Right lobe of liver (tissue), 4 donors: ENCODE results near the gene POU1F1.

Source experiments
- POLR2A ChIP-seq: fragments of 450-650 bp; IDR thresholded peaks from one replicate; pipeline ENCODE4 v1.6.1; 2017; ENCODE audit warnings: antibody characterized with exemption, mild to moderate bottlenecking
- TF ChIP-seq, protein P1 (sequence below), 4 donors: fragments of 200-600 bp in 3 of 4; fragments of 450-650 bp in 1 of 4; IDR thresholded peaks; one replicate each; pipeline versions ENCODE4 v1.5.1 to v1.8.0; 2016 to 2022; ENCODE audit warnings: antibody characterized with exemption in 4 of 4, mild to moderate bottlenecking in 2 of 4
- donor health status: DM: no; HTN: no; CAD: no.
- donor health status: DM: no; HTN: no; CAD: no.
- donor health status: DM: no; HTN: yes; CAD: no.

DNA sequence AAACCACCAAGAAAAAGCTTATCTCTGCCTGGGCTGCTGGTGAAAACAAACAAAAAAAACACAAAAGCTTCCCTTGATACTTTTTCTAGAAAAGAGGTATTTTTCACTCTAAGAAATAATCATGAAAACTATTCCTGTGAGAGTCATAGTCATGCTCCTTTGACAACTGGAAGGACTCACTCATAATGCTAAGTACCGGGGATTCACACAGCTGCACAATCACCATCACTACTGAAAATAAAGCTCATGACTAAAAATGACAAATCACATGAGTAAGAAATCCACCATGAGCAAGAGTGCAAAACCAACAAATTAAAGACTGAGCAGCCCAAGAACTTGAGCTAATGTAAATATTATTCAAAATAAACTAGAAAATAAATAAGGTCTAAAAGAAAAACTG lies 10.6 kb upstream of the POU1F1 start:
- TF ChIP-seq, protein P1, sequence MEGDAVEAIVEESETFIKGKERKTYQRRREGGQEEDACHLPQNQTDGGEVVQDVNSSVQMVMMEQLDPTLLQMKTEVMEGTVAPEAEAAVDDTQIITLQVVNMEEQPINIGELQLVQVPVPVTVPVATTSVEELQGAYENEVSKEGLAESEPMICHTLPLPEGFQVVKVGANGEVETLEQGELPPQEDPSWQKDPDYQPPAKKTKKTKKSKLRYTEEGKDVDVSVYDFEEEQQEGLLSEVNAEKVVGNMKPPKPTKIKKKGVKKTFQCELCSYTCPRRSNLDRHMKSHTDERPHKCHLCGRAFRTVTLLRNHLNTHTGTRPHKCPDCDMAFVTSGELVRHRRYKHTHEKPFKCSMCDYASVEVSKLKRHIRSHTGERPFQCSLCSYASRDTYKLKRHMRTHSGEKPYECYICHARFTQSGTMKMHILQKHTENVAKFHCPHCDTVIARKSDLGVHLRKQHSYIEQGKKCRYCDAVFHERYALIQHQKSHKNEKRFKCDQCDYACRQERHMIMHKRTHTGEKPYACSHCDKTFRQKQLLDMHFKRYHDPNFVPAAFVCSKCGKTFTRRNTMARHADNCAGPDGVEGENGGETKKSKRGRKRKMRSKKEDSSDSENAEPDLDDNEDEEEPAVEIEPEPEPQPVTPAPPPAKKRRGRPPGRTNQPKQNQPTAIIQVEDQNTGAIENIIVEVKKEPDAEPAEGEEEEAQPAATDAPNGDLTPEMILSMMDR (IDR thresholded peaks at IDR 0.05), result no peak
- no peak for TF ChIP-seq POLR2A
